ENCODE results near the gene LAMA3. TPM values are rescaled to one million over a fixed set of nuclear protein-coding genes. Genes with fewer than 3 reads are reported as not detected.

LAMA3 gene
- total RNA-seq, 1 donor from 2014 or later: 69.8 TPM

DNA sequence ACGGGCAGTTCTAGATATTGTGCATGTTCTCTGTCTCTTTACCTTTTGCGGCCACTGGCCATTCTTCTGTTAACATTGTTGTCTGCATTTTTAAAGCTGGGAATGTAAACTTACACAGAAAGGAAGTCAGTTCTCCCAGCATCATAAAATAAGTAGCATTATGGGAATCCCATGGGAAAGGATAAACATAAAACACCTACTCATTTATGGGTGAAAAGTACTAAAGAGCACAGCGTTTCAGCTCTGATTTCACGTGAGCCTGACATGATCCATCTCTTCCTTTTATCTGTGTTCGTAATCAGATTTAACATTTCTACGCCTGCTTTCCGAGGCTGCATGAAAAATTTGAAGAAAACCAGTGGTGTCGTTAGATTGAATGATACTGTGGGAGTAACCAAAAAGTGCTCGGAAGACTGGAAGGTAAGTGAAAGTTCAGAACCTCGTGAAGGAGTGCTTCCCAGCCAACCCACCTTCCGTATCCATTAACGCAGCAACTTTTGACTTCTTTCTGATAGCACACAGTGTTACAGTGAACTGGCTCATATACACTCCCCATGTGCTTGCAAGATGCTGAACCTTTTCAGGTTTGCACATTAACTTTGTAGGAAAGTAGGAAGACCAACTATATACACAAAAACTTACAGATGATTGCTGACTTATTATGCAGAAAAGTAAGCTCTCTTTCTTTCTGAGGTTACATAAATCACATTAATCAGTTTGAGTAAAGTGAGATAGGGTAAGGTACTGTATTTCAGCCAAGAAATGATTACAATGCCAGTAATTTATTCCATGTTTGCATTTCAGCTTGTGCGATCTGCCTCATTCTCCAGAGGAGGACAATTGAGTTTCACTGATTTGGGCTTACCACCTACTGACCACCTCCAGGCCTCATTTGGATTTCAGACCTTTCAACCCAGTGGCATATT is 238.8 kb downstream of the LAMA3 start:
- no peak for DNase-seq (ENCODE audit: low read depth)
- no peak overlapping the region for H3K4me3 ChIP-seq (ENCODE audit: low read depth, low read length)
- no peak for TF ChIP-seq CTCF (conservative IDR thresholded peaks at IDR 0.05; ENCODE audit: low read depth, low read length)

GRCh38 chr18:23929362-23929930 is 240.2 kb downstream of the LAMA3 start:
- DNase-seq (ENCODE audit: low read depth): no peak
- no peak for TF ChIP-seq CTCF (conservative IDR thresholded peaks at IDR 0.05; ENCODE audit: low read depth, low read length)
- H3K4me3 ChIP-seq (ENCODE audit: low read depth, low read length): no peak overlapping the region

- DNase-seq (ENCODE audit: low read depth): no peak
- H3K4me3 ChIP-seq (ENCODE audit: low read depth, low read length): no peak overlapping the region
- TF ChIP-seq CTCF (conservative IDR thresholded peaks at IDR 0.05; ENCODE audit: low read depth, low read length): no peak
Measured at GRCh38 chr18:23930002-23930401, 240.7 kb downstream of the LAMA3 start.

- TF ChIP-seq CTCF (conservative IDR thresholded peaks at IDR 0.05; ENCODE audit: low read depth, low read length): no peak
- no peak overlapping the region for H3K4me3 ChIP-seq (ENCODE audit: low read depth, low read length)
- no peak for DNase-seq (ENCODE audit: low read depth)
Measured at GRCh38 chr18:23932385-23933067, 243.3 kb downstream of the LAMA3 start.

DNA sequence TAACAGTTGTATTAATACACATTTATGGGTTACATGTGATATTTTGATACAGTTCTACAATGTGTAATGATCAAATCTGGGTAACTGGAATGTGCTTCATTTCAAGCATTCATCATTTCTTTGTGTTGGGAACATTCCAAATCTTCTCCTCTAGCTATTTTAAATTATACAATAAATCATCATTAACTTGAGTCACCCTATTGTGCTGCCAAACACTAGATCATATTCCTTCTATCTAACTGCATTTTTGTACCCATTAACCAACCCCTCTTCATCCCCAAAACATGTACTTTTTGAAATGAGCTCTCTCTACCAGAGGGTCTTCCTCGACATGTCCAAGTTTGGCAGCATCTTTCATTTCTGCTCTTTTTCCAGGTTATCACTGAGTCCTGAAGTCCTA is 244.2 kb downstream of the LAMA3 start:
- no peak for DNase-seq (ENCODE audit: low read depth)
- no peak overlapping the region for H3K4me3 ChIP-seq (ENCODE audit: low read depth, low read length)
- no peak for TF ChIP-seq CTCF (conservative IDR thresholded peaks at IDR 0.05; ENCODE audit: low read depth, low read length)

DNA sequence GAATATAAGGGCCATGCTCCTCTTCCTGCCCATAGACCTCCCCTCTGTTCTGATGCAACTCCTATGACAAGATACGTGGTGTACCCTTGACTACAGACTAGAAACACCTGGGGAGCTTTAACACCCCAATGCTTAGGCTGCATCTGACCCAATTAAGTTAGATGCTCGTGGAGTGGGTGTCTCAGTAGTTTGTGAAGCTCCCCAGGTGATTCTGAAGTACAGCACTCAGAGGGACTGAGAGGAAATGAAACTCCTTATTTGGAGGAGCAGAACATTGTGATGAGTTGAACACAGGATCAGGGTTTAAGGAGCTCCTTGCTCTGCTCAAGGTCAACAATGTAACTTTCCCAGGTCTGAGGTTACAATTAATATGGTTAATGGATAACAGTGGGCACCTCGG is 245.0 kb downstream of the LAMA3 start:
- H3K4me3 ChIP-seq (ENCODE audit: low read depth, low read length): no peak overlapping the region
- no peak for DNase-seq (ENCODE audit: low read depth)
- TF ChIP-seq CTCF (conservative IDR thresholded peaks at IDR 0.05; ENCODE audit: low read depth, low read length): no peak
